Astrocyte (in vitro differentiated cells and primary cell): ENCODE data around the gene TTYH3.

Experiments used
- CTCF ChIP-seq: IDR thresholded peaks from 2 replicates; pipeline ENCODE4 v1.5.1; 2011; ENCODE audit warnings: low read depth, mild to moderate bottlenecking, inconsistent platforms, low read length, moderate library complexity; ENCODE audit not compliant: insufficient read depth
- EZH2 ChIP-seq: IDR thresholded peaks from 2 replicates; pipeline ENCODE4 v1.6.1; 2012; ENCODE audit warnings: mild to moderate bottlenecking, low read length, inconsistent platforms; ENCODE audit not compliant: insufficient read depth

DNA sequence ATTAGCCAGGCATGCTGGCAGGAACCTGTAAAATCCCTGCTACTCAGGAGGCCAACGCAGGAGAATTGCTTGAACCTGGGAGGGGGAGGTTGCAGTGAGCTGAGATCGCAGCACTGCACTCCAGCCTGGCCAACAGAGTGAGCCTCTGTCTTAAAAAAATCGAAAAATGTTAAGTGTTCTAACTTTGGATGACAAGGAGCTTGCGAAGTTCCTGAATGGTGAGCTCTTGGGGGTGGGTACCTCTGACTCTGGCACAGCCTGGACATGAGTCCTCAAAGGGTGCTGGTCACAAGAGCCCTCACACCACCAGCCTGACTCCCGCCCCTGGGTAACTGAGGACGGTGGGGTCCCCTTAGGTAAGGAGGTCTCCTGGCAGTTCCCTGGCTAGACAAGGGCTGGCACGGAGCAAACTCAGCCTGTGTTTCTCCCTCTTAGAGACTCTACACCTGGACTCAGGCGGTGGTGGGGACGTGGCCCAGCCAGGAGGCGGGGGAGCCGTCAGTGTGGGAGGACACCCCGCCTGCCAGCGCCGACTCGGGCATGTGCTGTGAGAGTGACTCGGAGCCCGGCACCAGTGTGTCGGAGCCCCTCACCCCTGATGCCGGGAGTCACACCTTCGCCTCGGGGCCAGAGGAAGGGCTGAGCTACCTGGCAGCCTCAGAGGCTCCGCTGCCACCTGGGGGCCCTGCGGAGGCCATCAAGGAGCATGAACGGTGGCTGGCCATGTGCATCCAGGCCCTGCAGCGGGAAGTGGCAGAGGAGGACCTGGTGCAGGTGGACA is 80.3 kb downstream of the TTYH3 start:
- TF ChIP-seq CTCF (no peak), EZH2 (no peak)
